ENCODE data around the gene HDAC4. TPM values are rescaled to one million over a fixed set of nuclear protein-coding genes. Genes with fewer than 3 reads are reported as not detected.

HDAC4 gene
- total and polyA plus RNA-seq, 8 donors = 1.7 to 98.8 (median 24.5) TPM

- peaks cover 0 to 12% (median 0%) of the 10 kb centered on the region in 4 donors for H3K36me3 ChIP-seq
- no peak for TF ChIP-seq POLR2A (IDR thresholded peaks at IDR 0.05)
- TF ChIP-seq EP300 (IDR thresholded peaks at IDR 0.05) = no peak
- TF ChIP-seq CTCF (IDR thresholded peaks at IDR 0.05) = no peak
- H3K4me3 ChIP-seq = no peak overlapping the region
- peaks cover 0 to 48% (median 18%) of the 10 kb centered on the region in 4 donors for H3K4me1 ChIP-seq
- 94 to 98% (median 96%) methylated on average over 5 of the region's 5 CpGs for WGBS, 5 donors
- peak overlapping the region in 1 of 5 donors; percentile 73 for H3K27ac ChIP-seq
- intact Hi-C loops (cut with DNase I; ENCODE audit: low total_unique reads) = no loop called here
- no peaks in the 10 kb centered on the region for H3K27me3 ChIP-seq
- no peak for DNase-seq
- no peaks in the 10 kb centered on the region for H3K9me3 ChIP-seq
These were observed 162.4 kb downstream of the HDAC4 start for GRCh38 chr2:239238381-239238780.

DNA sequence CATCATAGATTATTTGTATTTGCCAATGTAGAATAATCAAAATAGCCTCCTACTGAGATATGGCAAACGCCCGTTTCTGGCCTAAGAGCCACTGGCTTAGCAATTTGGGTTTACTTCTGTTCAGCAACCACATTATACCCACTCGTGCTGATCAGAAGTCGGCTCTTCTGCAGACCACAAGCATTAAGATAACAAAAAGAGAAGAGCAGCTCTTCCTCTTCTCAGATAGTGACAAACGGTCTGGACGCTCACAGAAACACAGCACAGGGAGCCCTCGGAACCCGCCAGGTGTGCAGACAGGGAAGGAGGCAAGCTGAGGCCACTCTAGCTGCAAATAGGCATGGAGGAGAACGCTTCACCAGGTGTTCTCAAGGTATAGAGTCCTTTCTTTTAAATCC lies 164.0 kb downstream of the HDAC4 start:
- no peaks in the 10 kb centered on the region for H3K27me3 ChIP-seq
- H3K4me3 ChIP-seq = no peak overlapping the region
- peaks cover 0 to 12% (median 0%) of the 10 kb centered on the region in 4 donors for H3K36me3 ChIP-seq
- H3K4me1 ChIP-seq = peaks cover 0 to 53% (median 18%) of the 10 kb centered on the region in 4 donors
- no peaks in the 10 kb centered on the region for H3K9me3 ChIP-seq
- DNase-seq = no peak
- TF ChIP-seq POLR2AphosphoS5 (IDR thresholded peaks at IDR 0.05) (peak in 1 of 3 donors; percentile 25), CTCF (IDR thresholded peaks at IDR 0.05) (no peak)
- intact Hi-C loops (cut with DNase I; ENCODE audit: low total_unique reads) = no loop called here
- WGBS, 5 donors = 75 to 89% (median 81%) methylated on average over 9 of the region's 9 CpGs
- H3K27ac ChIP-seq = peak overlapping the region in 1 of 5 donors; percentile 45

GRCh38 chr2:239236043-239236807 lies 164.6 kb downstream of the HDAC4 start:
- H3K27me3 ChIP-seq = no peaks in the 10 kb centered on the region
- no peak for DNase-seq
- H3K9me3 ChIP-seq = no peaks in the 10 kb centered on the region
- 90 to 97% (median 94%) methylated on average over 20 of the region's 20 CpGs for WGBS, 5 donors
- TF ChIP-seq POLR2A (IDR thresholded peaks at IDR 0.05) = no peak
- TF ChIP-seq POLR2AphosphoS5 (IDR thresholded peaks at IDR 0.05) = no peak
- TF ChIP-seq EP300 (IDR thresholded peaks at IDR 0.05) = no peak
- no peak for TF ChIP-seq CTCF (IDR thresholded peaks at IDR 0.05)
- H3K36me3 ChIP-seq = peaks cover 0 to 12% (median 0%) of the 10 kb centered on the region in 4 donors
- H3K27ac ChIP-seq = peak overlapping the region in 1 of 5 donors; percentile 45
- intact Hi-C loops (cut with DNase I; ENCODE audit: low total_unique reads) = no loop called here
- H3K4me3 ChIP-seq = no peak overlapping the region
- H3K4me1 ChIP-seq = peaks cover 0 to 54% (median 16%) of the 10 kb centered on the region in 4 donors

DNA sequence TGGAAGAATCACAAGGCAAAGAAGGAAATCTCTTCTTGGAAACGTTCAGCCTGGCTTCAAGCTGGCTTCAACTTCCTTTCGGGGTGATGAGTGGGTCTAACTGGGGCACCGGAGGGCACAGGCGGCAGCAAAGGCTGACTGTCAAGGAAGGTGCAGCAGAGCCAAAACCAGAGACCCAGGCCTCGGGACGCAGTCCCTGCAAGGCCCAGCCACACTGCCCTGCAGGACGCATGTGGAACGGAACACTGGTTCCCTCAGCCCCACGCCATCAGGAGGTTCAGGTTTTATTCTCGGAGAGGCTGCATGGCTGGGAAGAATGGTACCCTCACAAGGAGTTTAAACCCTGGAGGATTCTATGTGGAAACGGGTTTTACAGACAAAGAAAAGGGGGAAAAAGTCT lies 165.5 kb downstream of the HDAC4 start:
- no peak for TF ChIP-seq POLR2A (IDR thresholded peaks at IDR 0.05)
- no peak for TF ChIP-seq POLR2AphosphoS5 (IDR thresholded peaks at IDR 0.05)
- TF ChIP-seq EP300 (IDR thresholded peaks at IDR 0.05) = no peak
- TF ChIP-seq CTCF (IDR thresholded peaks at IDR 0.05) = no peak

More for the DNA sequence above, 165.5 kb downstream of the HDAC4 start:
- H3K27me3 ChIP-seq = no peaks in the 10 kb centered on the region
- no peaks in the 10 kb centered on the region for H3K9me3 ChIP-seq
- WGBS, 5 donors = 87 to 94% (median 93%) methylated on average over 11 of the region's 11 CpGs
- intact Hi-C loops (cut with DNase I; ENCODE audit: low total_unique reads) = no loop called here
- DNase-seq = no peak
- H3K27ac ChIP-seq = peak overlapping the region in 1 of 5 donors; percentile 13
- H3K36me3 ChIP-seq = peaks cover 0 to 12% (median 0%) of the 10 kb centered on the region in 4 donors
- H3K4me1 ChIP-seq = peaks cover 0 to 54% (median 15%) of the 10 kb centered on the region in 4 donors
- no peak overlapping the region for H3K4me3 ChIP-seq

All from stomach (tissue), 9 donors.